Tibial nerve (tissue), 4 donors: ENCODE results near the gene GAREM1.

Experiments used
- EP300 ChIP-seq, 2 donors: sonication (generic); formaldehyde crosslinking; IDR thresholded peaks; one replicate each; pipeline ENCODE4 v1.6.1; 2017; ENCODE audit warnings: antibody characterized with exemption in 2 of 2, mild to moderate bottlenecking in 1 of 2
- POLR2A ChIP-seq, 2 donors: fragments of 450-650 bp; IDR thresholded peaks; one replicate each; pipeline ENCODE4 v1.6.1; 2017; ENCODE audit warnings: antibody characterized with exemption in 2 of 2, mild to moderate bottlenecking in 2 of 2, moderate library complexity in 2 of 2
- TF ChIP-seq, protein P1 (sequence below), 5 experiments: fragments of 200-600 bp in 3 of 5; fragments of 450-650 bp in 2 of 5; sonication (generic) in 3 of 5; IDR thresholded peaks; one replicate each; pipeline ENCODE4 v1.5.1; 2016 to 2019; ENCODE audit warnings: antibody characterized with exemption in 5 of 5, mild to moderate bottlenecking in 3 of 5, moderate library complexity in 2 of 5

DNA sequence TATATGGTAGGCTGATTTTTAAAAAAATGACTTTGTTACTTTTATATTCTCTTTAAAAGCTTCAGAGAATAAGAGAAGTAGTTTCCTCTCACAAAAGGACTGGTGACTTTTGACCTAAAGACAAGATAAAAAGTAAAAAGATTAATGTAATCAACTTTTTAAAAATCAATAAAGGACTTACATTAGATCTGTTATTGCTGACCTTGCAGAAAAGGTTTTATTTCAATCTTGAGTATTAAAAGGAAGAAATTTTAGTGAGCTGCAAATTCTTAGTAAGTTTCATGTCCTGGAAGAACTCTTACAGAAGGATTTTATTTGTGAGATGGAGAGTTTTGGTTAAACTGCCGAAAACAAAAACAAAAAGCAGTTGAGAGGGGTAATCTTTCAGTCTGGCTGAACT is 2.2 kb upstream of the GAREM1 start:
- TF ChIP-seq, protein P1, sequence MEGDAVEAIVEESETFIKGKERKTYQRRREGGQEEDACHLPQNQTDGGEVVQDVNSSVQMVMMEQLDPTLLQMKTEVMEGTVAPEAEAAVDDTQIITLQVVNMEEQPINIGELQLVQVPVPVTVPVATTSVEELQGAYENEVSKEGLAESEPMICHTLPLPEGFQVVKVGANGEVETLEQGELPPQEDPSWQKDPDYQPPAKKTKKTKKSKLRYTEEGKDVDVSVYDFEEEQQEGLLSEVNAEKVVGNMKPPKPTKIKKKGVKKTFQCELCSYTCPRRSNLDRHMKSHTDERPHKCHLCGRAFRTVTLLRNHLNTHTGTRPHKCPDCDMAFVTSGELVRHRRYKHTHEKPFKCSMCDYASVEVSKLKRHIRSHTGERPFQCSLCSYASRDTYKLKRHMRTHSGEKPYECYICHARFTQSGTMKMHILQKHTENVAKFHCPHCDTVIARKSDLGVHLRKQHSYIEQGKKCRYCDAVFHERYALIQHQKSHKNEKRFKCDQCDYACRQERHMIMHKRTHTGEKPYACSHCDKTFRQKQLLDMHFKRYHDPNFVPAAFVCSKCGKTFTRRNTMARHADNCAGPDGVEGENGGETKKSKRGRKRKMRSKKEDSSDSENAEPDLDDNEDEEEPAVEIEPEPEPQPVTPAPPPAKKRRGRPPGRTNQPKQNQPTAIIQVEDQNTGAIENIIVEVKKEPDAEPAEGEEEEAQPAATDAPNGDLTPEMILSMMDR (IDR thresholded peaks at IDR 0.05) = no peak
- TF ChIP-seq EP300 (IDR thresholded peaks at IDR 0.05) (no peak), POLR2A (IDR thresholded peaks at IDR 0.05) (no peak)
